Loucy (cell line): Measurements from ENCODE around the gene WDR93.
A peak's percentile ranks its signal among the peaks of the same experiment; 100 is the strongest.

Experiments used
- H2AFZ ChIP-seq: fragments of 200-600 bp; sonication (generic); 2 replicates; pipeline ENCODE4 v1.6.0; 2016; ENCODE audit warnings: antibody characterized with exemption, mild to moderate bottlenecking, low read length, moderate library complexity
- H3F3A ChIP-seq: fragments of 200-600 bp; 2 replicates; pipeline ENCODE4 v1.6.0; 2016; ENCODE audit warnings: antibody characterized with exemption, low read depth, mild to moderate bottlenecking
- H3K27me3 ChIP-seq: fragments of 200-600 bp; sonication (generic); 2 replicates; pipeline ENCODE4 v1.6.1; 2014; ENCODE audit warnings: low read length, mild to moderate bottlenecking; ENCODE audit not compliant: insufficient read depth, poor library complexity, severe bottlenecking
- H3K36me3 ChIP-seq: fragments of 200-600 bp; sonication (generic); 2 replicates; pipeline ENCODE4 v1.6.1; 2016; ENCODE audit warnings: low read length; ENCODE audit not compliant: insufficient read depth
- H3K4me1 ChIP-seq: fragments of 200-600 bp; sonication (generic); 2 replicates; pipeline ENCODE4 v1.5.1; 2014; ENCODE audit warnings: low read length, mild to moderate bottlenecking; ENCODE audit not compliant: insufficient read depth, poor library complexity, severe bottlenecking
- H3K4me2 ChIP-seq: fragments of 200-600 bp; sonication (generic); 2 replicates; pipeline ENCODE4 v1.6.0; 2014; ENCODE audit warnings: antibody characterized with exemption, low read length, low read depth, mild to moderate bottlenecking; ENCODE audit not compliant: poor library complexity, severe bottlenecking
- H3K4me3 ChIP-seq: fragments of 200-600 bp; sonication (generic); 2 replicates; pipeline ENCODE4 v1.5.1; 2014; ENCODE audit warnings: low read length, mild to moderate bottlenecking, mixed read lengths; ENCODE audit not compliant: poor library complexity, severe bottlenecking
- H3K79me2 ChIP-seq: fragments of 200-600 bp; sonication (generic); 2 replicates; pipeline ENCODE4 v1.6.1; 2014; ENCODE audit warnings: low read length; ENCODE audit not compliant: insufficient read depth
- H3K9ac ChIP-seq: fragments of 200-600 bp; sonication (generic); 2 replicates; pipeline ENCODE4 v1.6.0; 2014; ENCODE audit warnings: mild to moderate bottlenecking, low read depth, low read length, moderate library complexity; ENCODE audit not compliant: poor library complexity, severe bottlenecking
- H3K9me2 ChIP-seq: fragments of 200-600 bp; sonication (generic); replicated peaks from 2 replicates; pipeline ENCODE4 v1.6.1; 2016; ENCODE audit warnings: low read depth, low read length, mixed read lengths
- H3K9me3 ChIP-seq: fragments of 200-600 bp; sonication (generic); 2 replicates; pipeline ENCODE4 v1.6.1; 2014; ENCODE audit warnings: mild to moderate bottlenecking, antibody characterized with exemption, low read length, low read depth; ENCODE audit not compliant: insufficient read depth
- H4K20me1 ChIP-seq: fragments of 200-600 bp; sonication (generic); 2 replicates; pipeline ENCODE4 v1.6.0; 2014; ENCODE audit warnings: antibody characterized with exemption, low read length, mild to moderate bottlenecking; ENCODE audit not compliant: insufficient read depth, poor library complexity, severe bottlenecking
- EZH2phosphoT487 ChIP-seq: fragments of 200-600 bp; IDR thresholded peaks from 2 replicates; pipeline ENCODE4 v1.6.1; 2018; ENCODE audit warnings: antibody characterized with exemption, mild to moderate bottlenecking, moderate library complexity, borderline replicate concordance
- TF ChIP-seq, protein P1 (sequence below): fragments of 200-600 bp; sonication (generic); conservative IDR thresholded peaks from 2 replicates; pipeline ENCODE4 v1.5.1; 2014; ENCODE audit warnings: mild to moderate bottlenecking, antibody characterized with exemption, low read length

WDR93 gene

GRCh38 chr15:89760303-89761008 lies 69.8 kb downstream of the WDR93 start:
- no peaks in the 10 kb centered on the region for H3K4me1 ChIP-seq
- no peaks in the 10 kb centered on the region for H3F3A ChIP-seq
- no peak overlapping the region for H3K9ac ChIP-seq
- H3K9me3 ChIP-seq, result no peaks in the 10 kb centered on the region
- H3K4me3 ChIP-seq, result no peak overlapping the region
- TF ChIP-seq, protein P1, sequence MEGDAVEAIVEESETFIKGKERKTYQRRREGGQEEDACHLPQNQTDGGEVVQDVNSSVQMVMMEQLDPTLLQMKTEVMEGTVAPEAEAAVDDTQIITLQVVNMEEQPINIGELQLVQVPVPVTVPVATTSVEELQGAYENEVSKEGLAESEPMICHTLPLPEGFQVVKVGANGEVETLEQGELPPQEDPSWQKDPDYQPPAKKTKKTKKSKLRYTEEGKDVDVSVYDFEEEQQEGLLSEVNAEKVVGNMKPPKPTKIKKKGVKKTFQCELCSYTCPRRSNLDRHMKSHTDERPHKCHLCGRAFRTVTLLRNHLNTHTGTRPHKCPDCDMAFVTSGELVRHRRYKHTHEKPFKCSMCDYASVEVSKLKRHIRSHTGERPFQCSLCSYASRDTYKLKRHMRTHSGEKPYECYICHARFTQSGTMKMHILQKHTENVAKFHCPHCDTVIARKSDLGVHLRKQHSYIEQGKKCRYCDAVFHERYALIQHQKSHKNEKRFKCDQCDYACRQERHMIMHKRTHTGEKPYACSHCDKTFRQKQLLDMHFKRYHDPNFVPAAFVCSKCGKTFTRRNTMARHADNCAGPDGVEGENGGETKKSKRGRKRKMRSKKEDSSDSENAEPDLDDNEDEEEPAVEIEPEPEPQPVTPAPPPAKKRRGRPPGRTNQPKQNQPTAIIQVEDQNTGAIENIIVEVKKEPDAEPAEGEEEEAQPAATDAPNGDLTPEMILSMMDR, result peak; percentile 98
- no peak for TF ChIP-seq EZH2phosphoT487
- H3K27me3 ChIP-seq, result no peaks in the 10 kb centered on the region
- H2AFZ ChIP-seq, result peak overlapping the region; percentile 39; the same call in 1 of the 2 replicates
- no peak overlapping the region for H3K4me2 ChIP-seq
- H3K36me3 ChIP-seq, result no peaks in the 10 kb centered on the region
- no peaks in the 10 kb centered on the region for H4K20me1 ChIP-seq
- no peaks in the 10 kb centered on the region for H3K79me2 ChIP-seq
- no peaks in the 10 kb centered on the region for H3K9me2 ChIP-seq

DNA sequence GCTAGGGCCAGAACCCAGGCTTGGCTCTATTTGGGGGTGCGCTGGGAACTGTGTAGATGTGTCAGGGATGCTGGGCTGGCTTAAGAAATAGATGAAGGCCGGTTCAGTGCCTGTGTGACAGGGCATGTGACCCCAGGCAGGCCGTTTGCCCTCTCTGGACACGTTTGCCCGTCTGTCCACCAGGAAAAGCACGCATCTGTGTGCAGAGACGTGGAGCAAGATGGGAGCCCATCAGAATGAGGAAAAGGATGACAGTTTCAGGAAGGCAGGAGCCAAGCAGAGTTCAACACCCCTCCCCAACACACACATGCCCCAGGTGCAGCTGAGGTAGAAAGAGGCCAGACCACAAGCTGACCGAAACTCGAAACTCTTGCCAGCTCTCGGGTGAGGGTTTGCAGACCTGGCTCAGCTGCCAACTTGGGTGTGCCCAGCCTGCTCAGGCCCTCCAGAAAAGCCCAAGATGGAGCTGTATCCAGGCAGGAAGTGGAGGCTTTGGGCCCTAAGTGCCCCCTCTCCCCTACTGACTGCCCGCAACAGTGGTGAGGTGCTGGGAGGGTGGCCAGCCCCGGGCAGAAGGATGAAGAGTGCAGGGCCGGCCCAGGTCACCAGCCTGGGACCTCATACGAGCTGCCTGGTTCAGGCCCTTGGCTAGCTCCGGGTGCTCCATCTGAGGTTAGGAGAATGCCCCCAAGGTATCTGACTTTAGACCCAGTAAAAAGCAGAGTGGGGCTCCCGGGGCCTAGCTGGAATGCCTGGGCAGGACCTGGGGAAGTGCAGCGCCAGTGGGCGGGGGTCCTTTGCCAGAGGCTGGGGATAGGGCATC lies 70.6 kb downstream of the WDR93 start:
- Histone ChIP-seq H3K9me2 (no peaks in the 10 kb centered on the region), H3K79me2 (no peaks in the 10 kb centered on the region), H3F3A (no peaks in the 10 kb centered on the region), H3K36me3 (no peaks in the 10 kb centered on the region), H2AFZ (peak overlapping the region; percentile 39; the same call in 1 of the 2 replicates), H3K4me3 (no peak overlapping the region), H3K4me2 (no peak overlapping the region), H3K27me3 (no peaks in the 10 kb centered on the region), H4K20me1 (no peaks in the 10 kb centered on the region), H3K9me3 (no peaks in the 10 kb centered on the region), H3K4me1 (no peaks in the 10 kb centered on the region), H3K9ac (no peak overlapping the region)
- TF ChIP-seq, protein P1, result peak; percentile 7; the same call in 1 of the 2 replicates
- TF ChIP-seq EZH2phosphoT487, result no peak

GRCh38 chr15:89761929-89762328 lies 71.3 kb downstream of the WDR93 start:
- H3K27me3 ChIP-seq, result no peaks in the 10 kb centered on the region
- TF ChIP-seq, protein P1, result no peak
- H4K20me1 ChIP-seq, result no peaks in the 10 kb centered on the region
- H3K4me3 ChIP-seq, result no peak overlapping the region
- H3K9me3 ChIP-seq, result no peaks in the 10 kb centered on the region
- no peaks in the 10 kb centered on the region for H3K36me3 ChIP-seq
- H2AFZ ChIP-seq, result no peak overlapping the region
- no peaks in the 10 kb centered on the region for H3F3A ChIP-seq
- no peak overlapping the region for H3K9ac ChIP-seq
- H3K4me2 ChIP-seq, result no peak overlapping the region
- no peaks in the 10 kb centered on the region for H3K79me2 ChIP-seq
- H3K9me2 ChIP-seq, result no peaks in the 10 kb centered on the region
- H3K4me1 ChIP-seq, result no peaks in the 10 kb centered on the region
